Sciatic nerve (tissue), 2 donors: ENCODE results near the gene FGF18. TPM values are rescaled to one million over a fixed set of nuclear protein-coding genes. Genes with fewer than 3 reads are reported as not detected.

Experiments used
- ATAC-seq: fragments of 200-7000 bp; cut with Tn5 transposase; one replicate; pipeline ENCODE4 v1.9.1; 2020; ENCODE audit warnings: mild to moderate bottlenecking, moderate library complexity
- DNase-seq: peaks from one replicate; pipeline ENCODE4 v3.0.0-alpha.2; 2020; ENCODE audit warnings: low spot score
- intact Hi-C: fragments of 100-400 bp; cut with DNase I; formaldehyde crosslinking; loops from one replicate; pipeline ENCODE4 v1.14.2; 2022
- total RNA-seq: library from RNA; stranded (reverse); fragmentation: NEBNext Ultra II Directional; extraction: Animal tissue kit (Norgen Biotek cat#: 25700); gene quantifications from one replicate; pipeline ENCODE4 v1.2.1, GENCODE V29; 2021
- donor health status: DM: no; HTN: no; CAD: no.
- donor health status: DM: no; HTN: no; CAD: no.

Gene FGF18
- total RNA-seq, 1 donor from 2014 or later, result 15.8 TPM

- DNase-seq, result no peak
- intact Hi-C loops, result no loop called here
- no peak for ATAC-seq
These were observed 13.3 kb downstream of the FGF18 start for GRCh38 chr5:171432583-171433351.

- intact Hi-C loops, result no loop called here
- ATAC-seq (no peak), DNase-seq (no peak)
These were observed 13.9 kb downstream of the FGF18 start for GRCh38 chr5:171433352-171433698.

- intact Hi-C loops, result no loop called here
- DNase-seq, result no peak
- no peak for ATAC-seq
These were observed 14.7 kb downstream of the FGF18 start for GRCh38 chr5:171433982-171434676.

GRCh38 chr5:171434874-171435273 lies 15.4 kb downstream of the FGF18 start:
- DNase-seq, result no peak
- ATAC-seq, result no peak
- intact Hi-C loops, result no loop called here

GRCh38 chr5:171435908-171436307 lies 16.5 kb downstream of the FGF18 start:
- no peak for DNase-seq
- no peak for ATAC-seq
- intact Hi-C loops, result no loop called here

GRCh38 chr5:171436804-171437285 lies 17.4 kb downstream of the FGF18 start:
- DNase-seq (no peak), ATAC-seq (no peak)
- intact Hi-C loops, result no loop called here

GRCh38 chr5:171437286-171437821 lies 17.9 kb downstream of the FGF18 start:
- ATAC-seq, result no peak
- intact Hi-C loops, result no loop called here

GRCh38 chr5:171438738-171439137 lies 19.3 kb downstream of the FGF18 start:
- intact Hi-C loops, result no loop called here
- DNase-seq (no peak), ATAC-seq (no peak)

More at GRCh38 chr5:171437286-171437821, 17.9 kb downstream of the FGF18 start:
- DNase-seq, result no peak

GRCh38 chr5:171441246-171441791 lies 21.9 kb downstream of the FGF18 start:
- ATAC-seq, result no peak
- intact Hi-C loops, result no loop called here
- no peak for DNase-seq

GRCh38 chr5:171442287-171443042 lies 23.0 kb downstream of the FGF18 start:
- intact Hi-C loops, result no loop called here
- ATAC-seq (no peak), DNase-seq (no peak)

GRCh38 chr5:171444582-171444981 lies 25.1 kb downstream of the FGF18 start:
- ATAC-seq (no peak), DNase-seq (no peak)
- intact Hi-C loops, result no loop called here

- intact Hi-C loops, result no loop called here
- ATAC-seq, result peak; percentile 82
- DNase-seq, result no peak
These were observed 26.4 kb downstream of the FGF18 start for GRCh38 chr5:171445644-171446516.

- intact Hi-C loops, result no loop called here
- DNase-seq (no peak), ATAC-seq (no peak)
These were observed 27.8 kb downstream of the FGF18 start for GRCh38 chr5:171447226-171447625.

GRCh38 chr5:171449426-171449825 lies 30.0 kb downstream of the FGF18 start:
- DNase-seq (no peak), ATAC-seq (no peak)
- intact Hi-C loops, result no loop called here

- DNase-seq (peak; percentile 80), ATAC-seq (peak; percentile 70)
- intact Hi-C loops, result no loop called here
These were observed 31.2 kb downstream of the FGF18 start for GRCh38 chr5:171450423-171451331.

GRCh38 chr5:171451421-171451820 lies 32.0 kb downstream of the FGF18 start:
- intact Hi-C loops, result no loop called here
- ATAC-seq, result peak; percentile 9
- no peak for DNase-seq

GRCh38 chr5:171453056-171453725 lies 33.7 kb downstream of the FGF18 start:
- intact Hi-C loops, result no loop called here
- ATAC-seq, result no peak
- no peak for DNase-seq
